ENCODE measurements around the gene DMBX1. TPM values are rescaled to one million over a fixed set of nuclear protein-coding genes. Genes with fewer than 3 reads are reported as not detected.

Gene DMBX1
- total RNA-seq, result not detected

DNA sequence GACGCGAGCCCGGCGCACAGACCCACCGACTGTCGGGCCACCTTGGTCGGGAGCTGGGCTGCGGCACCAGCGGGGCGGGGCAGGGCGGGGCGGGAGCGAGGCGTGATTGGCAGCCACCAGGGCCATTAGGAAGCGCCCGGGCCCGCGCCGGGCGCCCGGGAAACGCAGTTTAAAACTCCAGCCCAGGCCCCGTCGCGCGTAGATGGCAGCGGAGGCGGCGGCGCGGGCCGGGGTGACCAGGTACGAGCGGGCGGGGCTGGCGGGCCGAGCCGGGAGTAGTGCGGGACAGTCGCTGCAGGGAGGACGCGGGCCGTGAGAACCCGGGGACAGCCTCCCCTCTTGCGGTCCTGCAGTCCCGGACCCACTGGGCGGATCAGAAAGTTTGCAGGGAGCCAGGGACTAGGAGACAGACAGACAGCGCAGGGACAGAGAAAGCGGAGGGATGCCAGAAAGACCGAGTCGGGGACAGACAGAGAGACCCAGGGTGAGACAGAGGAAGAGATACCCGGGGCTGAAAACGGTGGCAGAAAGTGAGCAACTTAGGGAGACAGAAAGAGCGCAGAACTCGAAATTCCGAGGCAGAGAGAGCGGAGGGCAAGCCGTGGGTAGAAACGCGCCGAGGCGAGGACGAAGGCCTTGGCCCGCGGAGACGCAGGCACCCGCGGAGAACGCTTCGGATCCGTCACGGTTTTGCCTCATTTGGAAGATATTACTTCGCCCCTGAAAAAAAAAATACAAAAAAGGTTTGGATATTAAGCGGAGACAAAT is at the start of gene DMBX1:
TSS of gene DMBX1 (plus strand) at position 199 of the 768 bp plus-strand sequence. CDS start 17,175 bp downstream, outside the sequence.
- no peak for DNase-seq

DNA sequence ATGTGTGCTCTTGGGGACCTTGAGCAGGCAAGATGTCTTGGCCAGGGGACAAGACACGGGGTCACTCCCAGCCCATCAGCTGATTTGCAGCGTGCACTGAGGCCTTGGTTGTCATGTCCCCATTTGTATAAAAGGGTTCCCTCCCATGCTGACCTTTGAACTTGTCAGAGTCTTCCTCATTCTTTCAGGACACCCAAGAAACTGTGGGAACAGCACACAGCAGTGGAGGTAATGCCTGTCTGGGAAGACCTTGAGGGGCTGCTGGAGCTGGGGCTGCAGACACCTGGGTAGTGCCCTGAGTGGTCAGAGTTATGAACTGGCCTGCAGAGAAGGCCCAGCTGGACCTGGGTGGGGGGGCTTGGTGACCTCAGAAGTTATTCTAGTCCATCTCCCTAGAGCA is 49.2 kb upstream of the DMBX1 start:
- DNase-seq, result no peak

DNA sequence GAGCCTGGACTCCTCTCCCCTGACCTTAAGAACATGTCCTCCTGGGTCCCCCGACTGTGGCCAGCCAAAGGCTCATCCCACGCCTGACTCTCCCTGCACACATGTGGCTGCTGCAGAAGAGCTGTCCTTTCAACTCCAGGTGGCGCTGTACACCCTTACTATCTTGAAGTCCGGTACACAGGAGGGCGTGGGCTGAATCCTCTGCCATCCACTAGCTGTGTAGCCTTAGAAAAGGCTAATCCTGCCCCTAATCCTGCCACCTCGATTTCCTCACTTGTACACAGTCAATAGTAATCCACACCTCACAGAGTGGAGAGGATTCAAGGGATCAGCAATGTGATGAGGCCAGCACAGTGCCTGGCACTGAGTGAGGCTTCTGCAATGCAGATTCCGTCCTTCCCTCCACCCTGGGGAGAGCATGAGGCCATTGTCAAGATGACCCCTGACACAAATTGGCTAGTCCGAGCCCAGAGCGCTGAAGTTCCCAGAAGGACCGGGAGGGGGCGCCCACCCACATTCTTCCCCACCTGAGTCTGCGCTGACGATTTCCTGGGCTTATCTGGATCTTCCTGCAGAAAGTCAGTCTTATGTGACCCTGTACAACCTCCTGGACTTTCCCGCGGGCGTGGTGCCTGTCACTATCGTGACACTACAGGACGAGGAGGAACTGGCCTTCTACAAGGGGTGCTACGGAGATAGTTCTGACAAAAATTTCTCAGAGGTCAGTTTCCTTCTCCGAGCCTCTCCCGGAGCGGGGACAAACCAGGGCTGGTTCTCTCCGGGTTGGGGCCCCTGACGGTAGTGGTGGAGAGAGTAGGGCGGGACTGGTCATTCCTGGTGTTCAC is 47.1 kb upstream of the DMBX1 start:
- peak; percentile 28 for DNase-seq

DNA sequence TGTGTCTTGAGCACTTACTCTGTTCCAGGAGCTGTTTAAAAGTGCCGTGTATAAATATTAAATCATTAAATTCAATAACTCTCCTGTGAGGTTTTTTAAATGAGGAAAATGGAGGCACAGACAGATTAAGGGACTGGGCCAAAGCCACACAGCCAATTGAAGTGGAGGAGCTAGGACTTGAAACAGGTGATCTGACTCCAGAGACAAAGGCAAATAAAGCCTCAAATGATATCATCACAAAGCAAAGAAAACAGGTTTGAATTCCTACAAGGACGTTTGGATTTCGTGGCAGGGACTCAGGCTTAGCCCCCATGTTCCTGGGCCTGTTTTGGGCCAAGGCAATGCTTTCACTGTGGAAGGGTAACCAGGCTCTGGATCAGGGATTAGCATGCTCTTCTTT is 45.2 kb upstream of the DMBX1 start:
- no peak for DNase-seq

DNA sequence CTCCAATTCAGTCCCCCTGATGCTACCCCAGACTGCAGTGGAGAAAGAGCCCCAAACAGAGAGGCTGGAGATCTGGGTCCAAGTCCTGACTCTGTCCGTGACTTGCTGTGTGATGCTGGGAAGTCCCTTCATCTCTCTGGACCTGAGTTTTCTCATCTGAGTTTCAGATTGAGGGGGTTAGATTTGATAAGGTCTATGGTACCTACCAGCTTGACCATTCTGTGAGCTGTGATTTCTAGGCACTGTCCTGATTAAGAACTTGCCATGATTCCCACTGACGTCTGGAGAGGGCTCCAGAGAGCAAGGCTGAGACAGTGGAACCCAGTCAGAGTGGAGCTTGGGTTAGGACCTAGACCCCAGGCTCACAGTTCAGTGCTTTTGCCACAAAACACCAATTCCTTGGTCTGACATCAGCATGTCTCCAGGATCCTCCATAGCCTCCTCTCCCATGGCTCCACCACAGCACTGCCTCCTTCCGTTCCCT is 43.8 kb upstream of the DMBX1 start:
- no peak for DNase-seq

DNA sequence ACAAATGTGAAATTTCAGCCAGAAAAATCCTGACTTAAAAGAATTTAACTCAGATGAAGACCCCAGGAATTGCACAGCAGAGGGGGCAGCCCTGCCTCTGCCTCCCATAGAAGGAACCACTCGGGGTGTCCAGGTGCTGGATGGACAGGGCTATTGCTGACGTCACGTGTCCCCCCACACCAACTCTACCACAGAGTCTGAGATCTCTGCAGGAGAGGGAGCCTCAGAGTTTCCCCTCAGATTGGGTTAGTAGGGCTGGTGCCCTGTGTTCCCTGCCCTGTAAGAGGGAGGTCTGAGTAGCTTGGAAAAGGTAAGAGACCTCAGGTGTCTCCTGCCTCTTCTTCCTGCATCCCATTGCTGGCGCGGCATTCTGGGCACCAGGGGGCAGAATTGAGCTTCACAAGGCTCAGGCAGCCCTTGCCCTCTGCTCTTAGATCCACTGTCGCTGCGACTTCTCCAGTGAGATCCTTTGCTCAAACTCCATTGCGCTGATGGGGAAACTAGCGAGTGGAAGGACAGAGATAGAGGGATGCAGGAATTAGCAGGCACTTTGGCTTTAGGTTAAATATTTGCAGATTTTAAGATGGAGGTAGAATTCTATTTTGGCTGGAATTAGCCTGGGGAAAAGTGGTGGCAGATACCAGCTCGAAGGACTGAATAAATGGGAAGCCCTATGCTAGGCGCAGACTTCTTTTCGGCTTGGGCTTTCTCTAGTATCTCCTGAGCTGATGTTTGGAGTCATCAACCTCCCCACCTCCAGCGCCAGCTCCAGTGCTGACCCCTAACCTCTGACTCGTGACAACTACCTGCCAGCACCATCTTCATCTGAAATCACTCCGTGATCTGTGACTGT is 42.8 kb upstream of the DMBX1 start:
- DNase-seq, result peak; percentile 50

DNA sequence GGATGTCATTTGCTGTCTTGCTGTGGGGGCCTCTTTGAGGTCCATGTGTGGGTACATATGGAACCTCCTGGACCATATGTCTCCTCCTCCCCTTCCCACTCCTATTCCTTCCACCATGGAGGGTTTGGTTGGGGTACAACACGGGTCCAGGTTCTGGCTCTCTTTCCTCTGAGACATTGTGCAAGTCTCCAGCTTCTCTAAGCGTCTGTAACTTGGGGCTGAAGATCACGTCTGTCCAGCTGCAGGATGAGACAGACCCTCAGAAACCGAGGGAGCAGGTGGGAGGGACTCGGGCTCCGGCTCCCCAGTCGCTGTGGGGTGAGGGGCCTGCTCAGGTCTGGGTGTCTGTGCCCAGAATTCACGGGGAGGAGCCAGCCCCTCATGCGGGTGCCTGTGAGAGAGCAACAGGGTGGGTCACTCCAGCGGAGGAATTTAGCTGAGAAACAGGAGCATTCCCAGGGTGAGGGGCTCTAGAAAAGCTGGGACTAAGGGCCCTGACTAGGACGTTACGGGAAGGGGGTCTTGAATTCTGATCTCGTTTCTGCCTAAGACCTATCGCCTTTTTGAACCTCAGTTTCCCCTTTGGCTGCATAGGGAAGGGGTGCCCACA is 42.0 kb upstream of the DMBX1 start:
- no peak for DNase-seq

DNA sequence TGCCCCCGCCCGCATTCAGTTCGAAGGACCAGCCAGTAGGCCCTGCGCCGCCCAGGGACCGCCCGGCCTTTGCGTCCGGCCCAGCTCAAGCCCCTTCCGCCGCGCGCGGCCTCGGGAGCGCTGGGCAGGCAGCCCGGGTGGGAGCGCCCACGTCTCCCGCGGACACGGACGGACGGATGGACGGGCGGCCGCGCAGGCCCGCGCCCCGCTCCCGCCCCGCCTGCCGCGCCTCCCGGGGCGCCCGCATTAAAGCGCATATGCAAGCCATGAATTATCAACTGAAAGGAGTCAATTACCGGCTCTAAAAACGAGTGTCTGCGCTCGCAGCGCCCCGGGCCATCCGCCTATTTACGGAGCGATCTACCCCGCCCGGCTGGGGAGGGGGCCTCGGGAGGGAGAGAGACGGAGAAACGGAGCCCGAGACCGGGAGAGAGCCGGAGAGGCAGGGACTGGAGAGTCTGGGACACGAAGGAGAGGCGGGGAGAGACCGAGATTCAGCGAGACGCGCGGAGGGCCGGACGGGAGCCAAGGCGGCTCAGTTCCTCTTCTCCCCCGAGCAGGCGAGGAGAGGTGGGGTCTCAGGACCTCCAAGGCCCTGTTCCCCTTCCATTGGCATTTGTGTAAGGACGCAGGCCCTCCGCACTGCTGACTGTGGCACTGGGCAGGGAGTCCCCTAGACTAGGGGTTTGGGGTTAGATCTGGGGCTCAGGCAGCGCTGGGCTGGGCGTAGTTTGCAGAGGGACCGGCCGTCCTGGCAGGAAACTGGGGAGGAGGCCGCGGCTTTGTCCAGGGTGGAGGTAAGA is 41.3 kb upstream of the DMBX1 start:
- DNase-seq, result no peak

DNA sequence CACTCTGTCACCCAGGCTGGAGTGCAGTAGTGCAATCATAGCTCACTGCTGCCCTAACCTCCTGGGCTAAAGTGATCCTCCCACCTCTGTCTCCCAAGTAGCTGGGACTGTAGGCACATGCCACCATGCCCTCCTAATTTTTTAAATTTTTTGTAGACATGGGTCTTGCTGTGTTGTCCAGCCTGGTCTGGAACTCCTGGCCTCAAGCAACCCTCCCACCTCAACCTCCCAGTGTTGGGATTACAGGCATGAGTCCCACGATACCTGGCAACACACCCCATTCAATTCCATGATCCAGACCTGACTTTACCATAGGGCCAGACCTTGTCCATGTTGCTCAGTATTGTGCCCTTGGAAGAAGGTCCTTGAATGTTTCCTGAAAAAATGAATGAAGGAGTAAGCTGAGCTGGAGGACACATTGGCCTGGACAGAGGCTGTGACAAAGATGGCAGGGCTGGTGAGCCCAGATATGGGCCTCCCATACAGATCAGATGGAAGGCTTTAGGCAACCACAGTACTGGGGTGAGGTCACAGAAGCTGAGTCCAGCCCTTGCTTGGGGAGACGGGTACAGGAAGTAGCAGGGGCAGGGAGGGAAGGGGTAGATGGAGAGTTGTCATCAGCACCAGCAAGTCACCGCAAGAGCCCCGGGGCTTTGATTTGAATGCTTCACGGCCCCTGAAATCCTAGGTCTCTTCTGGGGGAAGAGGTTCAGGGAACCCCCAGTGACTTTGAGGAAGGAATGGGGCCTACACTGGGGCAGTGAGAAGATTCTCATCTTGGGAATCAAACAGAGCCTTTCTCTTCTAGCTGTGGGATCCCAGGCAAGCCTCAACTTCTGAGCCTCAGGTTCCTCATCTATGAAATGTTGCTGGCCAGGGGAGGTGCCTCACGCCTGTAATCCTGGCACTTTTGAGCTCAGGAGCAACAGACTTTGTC is 40.1 kb upstream of the DMBX1 start:
- no peak for DNase-seq

DNA sequence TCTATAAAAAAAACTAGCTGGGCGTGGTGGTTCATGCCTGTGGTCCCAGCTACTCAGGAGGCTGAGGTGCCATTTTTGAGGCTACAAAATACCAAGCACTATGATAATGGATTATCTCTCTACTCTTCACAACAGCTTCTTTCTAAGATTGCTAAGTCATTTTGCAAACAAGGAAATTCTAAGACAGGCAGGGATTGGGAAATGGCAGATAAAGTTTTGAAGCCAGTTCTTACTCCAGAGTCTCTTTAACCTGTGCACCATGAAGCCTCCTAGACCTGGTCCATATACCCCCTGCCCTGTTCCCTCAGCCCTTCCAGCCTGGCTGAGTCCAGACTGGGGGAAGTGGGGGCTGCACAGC is 39.5 kb upstream of the DMBX1 start:
- DNase-seq, result no peak

DNA sequence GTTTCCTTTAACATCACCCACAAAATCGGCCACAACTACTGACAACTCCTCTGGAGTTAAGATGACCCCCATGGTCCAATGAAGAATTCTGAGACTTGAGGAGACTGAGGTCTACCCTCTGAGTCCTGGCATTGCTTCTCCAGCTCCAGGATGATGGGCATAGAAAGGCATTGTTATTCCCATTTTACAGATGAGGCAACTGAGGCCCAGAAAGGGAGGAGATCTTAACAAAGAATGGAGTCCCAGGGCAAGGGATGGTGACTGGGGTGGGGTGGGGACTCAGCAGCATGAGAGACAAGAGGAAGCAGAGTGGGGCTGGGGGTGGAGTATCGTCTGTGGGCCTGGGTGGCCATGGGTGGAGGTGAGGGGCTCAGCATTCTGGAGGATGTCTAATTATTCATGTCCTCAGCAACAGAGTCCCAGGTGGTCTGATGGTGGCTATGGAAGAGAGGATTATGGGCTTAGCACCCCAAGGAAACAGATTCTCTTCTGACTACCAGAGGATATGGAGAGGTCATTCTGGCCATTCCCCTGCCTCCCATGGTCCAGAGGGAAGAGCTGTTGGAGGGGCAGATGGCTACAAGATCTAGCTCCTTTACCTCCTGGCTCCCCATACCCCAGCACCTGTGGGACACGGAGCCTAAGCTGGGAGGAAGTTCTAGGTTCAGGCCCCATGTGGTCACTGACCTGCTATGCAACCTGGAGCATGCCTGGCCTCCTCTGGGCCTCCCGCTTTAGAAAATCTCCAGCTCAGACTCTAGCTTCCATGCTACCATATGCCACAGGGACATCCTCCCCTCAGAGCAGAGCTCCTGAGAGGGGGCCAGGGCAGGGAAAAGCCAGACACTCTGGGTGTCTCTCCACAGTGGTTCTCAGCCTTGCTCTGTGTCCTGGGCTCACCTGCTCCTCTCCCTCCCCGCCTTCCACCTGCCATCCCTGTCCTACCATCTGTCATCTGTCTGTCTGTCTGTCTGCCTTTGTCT is 37.4 kb upstream of the DMBX1 start:
- DNase-seq, result no peak

DNA sequence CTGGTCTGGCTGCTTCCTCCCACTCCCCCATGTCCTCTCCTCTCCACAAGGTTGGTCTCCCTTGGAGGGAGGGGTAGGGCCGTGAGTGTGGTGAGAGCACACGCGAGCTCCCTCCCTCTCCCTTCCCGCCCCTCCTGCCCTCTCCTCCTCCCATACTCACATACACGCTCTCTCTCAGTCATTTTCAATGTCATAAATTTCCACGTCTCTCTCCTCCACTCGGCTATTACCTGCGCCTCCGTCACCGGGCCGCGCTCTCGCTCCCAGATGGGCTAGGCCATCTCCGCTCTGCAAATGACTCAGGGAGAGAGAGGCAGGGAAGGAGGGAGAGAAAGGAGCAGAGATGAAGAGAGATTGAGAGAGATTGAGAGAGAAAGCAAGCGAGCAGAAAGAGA is 36.7 kb upstream of the DMBX1 start:
- DNase-seq, result no peak

DNA sequence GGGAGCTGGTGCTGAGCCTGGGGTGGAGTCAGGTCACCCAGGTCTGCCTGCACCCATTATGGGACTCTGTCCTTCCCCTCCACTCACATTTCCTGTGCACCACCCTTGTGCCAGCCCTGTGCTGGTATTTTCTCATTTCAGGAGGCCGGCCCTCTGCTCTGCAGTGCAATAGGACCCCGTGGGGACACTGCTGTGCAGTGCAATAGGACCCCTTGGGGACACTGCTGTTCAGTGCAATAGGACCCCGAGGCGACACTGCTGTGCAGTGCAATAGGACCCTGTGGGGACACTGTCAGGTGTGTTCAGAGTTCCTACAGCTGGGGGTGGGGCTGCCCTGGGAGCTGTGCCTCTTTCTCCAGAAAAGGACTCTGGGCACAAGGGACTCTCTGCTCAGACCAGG is 36.2 kb upstream of the DMBX1 start:
- DNase-seq, result no peak

DNA sequence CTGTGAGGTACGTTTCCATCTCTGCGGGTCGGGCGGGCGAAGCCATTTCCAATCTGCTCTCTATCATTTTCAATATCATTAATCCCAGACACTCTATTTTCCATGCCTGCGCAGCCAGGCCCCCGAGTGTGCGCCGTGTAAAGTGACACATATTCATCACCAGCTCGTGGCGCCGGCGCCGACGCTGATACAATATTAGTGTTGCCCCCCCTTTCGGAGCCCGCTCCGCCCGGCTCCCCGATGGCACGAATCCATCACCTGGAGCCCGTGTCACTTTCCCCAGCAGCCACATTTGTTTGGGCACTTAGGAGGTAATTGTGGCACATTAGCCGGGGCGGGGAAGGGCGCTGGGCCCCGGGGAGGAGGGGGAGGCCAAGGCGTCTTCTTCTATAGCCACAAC is 33.7 kb upstream of the DMBX1 start:
- DNase-seq, result no peak

DNA sequence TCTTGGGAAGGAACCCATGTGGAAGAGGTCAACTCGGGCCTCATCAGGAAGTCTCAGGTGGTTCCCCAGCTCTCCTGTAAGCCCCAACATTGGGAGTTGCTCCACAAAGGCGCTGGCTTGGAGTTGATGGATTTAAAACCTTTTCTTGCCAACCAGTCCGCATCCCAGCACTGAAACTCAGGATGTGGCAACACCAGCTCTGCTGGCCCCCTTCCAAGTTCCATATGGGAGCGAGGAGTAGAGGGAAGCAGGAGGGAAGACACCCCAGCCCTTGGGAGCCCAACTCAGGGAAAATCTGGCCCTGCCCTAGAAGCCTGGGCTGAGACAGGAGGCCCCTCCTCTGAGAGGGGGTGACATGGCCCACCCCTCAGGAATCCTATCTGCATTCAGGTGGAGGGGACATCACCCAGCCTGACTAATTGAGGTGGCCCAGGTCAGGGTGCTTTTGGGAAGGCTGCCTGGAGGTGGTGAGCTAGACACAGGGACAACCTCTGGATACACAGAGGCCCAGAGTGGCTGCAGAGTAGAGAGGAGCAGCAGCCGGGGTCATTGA is 33.1 kb upstream of the DMBX1 start:
- DNase-seq, result no peak

DNA sequence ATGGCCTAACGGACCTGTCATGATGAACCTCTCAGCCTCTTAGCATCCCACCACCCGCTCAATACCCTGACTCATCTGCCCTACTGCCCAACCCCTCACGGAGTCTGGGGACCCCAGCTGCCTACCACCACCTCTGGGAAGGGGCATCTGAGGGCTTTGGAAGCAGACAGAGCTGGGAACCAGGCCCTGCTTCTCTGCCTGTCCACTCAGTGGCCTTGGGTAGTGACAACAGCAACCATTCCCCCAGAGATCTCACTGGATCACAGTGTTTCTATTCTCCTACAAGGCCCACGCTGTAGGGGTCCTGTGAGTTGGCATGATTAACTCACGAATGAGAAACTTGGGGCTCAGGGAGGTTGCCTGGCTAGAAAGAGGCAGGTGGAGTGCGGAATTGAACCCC is 32.5 kb upstream of the DMBX1 start:
- DNase-seq, result no peak

DNA sequence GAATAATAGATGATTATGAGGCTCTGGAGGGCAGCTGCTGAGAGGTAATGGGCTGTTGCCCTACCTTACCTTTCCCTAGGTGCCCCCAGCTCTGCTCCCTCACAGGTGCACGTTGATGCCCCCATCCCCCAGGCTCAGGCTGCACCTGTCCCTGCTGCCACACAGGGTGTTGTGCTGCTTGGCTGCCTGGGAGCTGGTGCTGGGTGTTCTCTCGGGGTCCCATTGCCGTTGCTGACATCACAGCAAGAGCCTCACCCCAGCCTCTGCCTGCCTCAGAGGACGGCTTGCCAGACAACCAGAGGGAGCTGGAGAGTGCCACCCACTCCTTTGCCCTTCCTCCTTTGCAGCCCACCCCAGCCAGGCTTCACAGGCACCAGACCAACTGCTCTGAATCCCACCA is 31.4 kb upstream of the DMBX1 start:
- DNase-seq, result no peak

DNA sequence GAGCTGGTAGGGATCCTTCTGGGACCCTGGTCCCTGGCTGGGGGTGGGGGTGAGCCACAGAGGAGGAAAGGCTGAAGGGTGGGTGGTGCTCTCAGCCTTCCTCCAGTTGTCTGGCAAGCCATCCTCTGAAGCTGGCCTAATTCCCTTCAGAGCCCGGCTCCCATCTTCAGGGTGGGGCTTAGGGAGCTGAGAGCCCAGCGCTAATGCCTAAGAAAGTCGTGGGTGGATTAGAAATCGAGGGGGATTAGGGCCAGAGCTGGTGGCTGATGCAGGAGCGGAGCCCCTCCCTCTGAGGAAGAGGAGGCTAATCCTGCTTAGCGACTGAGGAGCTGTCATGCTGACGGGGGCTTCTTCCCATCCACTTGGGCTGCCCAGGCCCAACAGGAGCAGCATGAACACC is 30.8 kb upstream of the DMBX1 start:
- DNase-seq, result no peak

DNA sequence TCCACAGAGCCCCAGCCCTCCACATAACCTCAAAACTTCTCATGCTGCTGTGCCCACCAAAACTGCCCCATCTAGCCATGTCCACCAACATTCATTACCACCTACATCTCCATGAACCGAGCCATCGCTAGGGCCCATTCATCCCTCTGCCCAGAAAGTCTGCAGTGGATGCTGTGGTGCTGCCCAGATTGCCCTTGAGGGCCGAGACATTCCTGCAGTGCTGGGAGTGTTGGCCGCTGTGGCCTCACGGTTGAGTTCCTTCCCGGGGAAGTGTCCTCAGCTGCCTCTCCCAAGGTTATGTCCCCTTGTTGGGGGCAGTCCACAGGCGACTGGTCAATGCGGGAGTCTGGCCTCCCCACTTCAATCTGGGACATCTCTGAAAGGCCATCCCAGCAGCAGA is 30.3 kb upstream of the DMBX1 start:
- DNase-seq, result no peak
